KMS-11 (cell line): ENCODE results near the gene USP11.

Experiments used
- H2AFZ ChIP-seq: fragments of 200-600 bp; sonication (generic); 2 replicates; pipeline ENCODE4 v1.6.1; 2016; ENCODE audit warnings: antibody characterized with exemption, mixed run types, low read depth
- H3K27ac ChIP-seq: fragments of 200-600 bp; sonication (generic); 2 replicates; pipeline ENCODE4 v1.6.1; 2016; ENCODE audit warnings: mild to moderate bottlenecking, mixed run types
- H3K27me3 ChIP-seq: fragments of 200-600 bp; sonication (generic); 2 replicates; pipeline ENCODE4 v1.6.1; 2017; ENCODE audit warnings: mild to moderate bottlenecking, low read depth, mixed run types, moderate library complexity; ENCODE audit not compliant: insufficient read depth
- H3K36me3 ChIP-seq: fragments of 200-600 bp; sonication (generic); 2 replicates; pipeline ENCODE4 v1.6.1; 2017; ENCODE audit warnings: mild to moderate bottlenecking, mixed run types; ENCODE audit not compliant: insufficient read depth
- H3K4me1 ChIP-seq: fragments of 200-600 bp; sonication (generic); 2 replicates; pipeline ENCODE4 v1.6.1; 2016; ENCODE audit warnings: mild to moderate bottlenecking, low read depth, mixed run types; ENCODE audit not compliant: poor library complexity, severe bottlenecking
- H3K4me2 ChIP-seq: fragments of 200-600 bp; sonication (generic); 2 replicates; pipeline ENCODE4 v1.7.0; 2016; ENCODE audit warnings: mild to moderate bottlenecking, mixed run types
- H3K4me3 ChIP-seq: fragments of 200-600 bp; sonication (generic); IDR thresholded peaks from 2 replicates; pipeline ENCODE4 v1.6.1; 2017; ENCODE audit warnings: low read depth, low read length, mixed read lengths; ENCODE audit not compliant: insufficient read depth
- H3K79me2 ChIP-seq: fragments of 200-600 bp; sonication (generic); 2 replicates; pipeline ENCODE4 v1.6.1; 2016; ENCODE audit warnings: low read depth, mixed run types; ENCODE audit not compliant: insufficient read depth
- H3K9ac ChIP-seq: fragments of 200-600 bp; sonication (generic); 2 replicates; pipeline ENCODE4 v1.6.1; 2016; ENCODE audit warnings: mild to moderate bottlenecking, mixed run types
- H4K20me1 ChIP-seq: fragments of 200-600 bp; sonication (generic); 2 replicates; pipeline ENCODE4 v1.6.1; 2016; ENCODE audit warnings: mild to moderate bottlenecking, mixed run types; ENCODE audit not compliant: insufficient read depth
- CTCF ChIP-seq: fragments of 200-600 bp; sonication (generic); conservative IDR thresholded peaks from 2 replicates; pipeline ENCODE4 v1.6.1; 2017; ENCODE audit warnings: low read depth, mild to moderate bottlenecking, antibody characterized with exemption, low read length, moderate library complexity, mixed read lengths

USP11 gene

GRCh38 chrX:47191806-47192401 is 40.9 kb upstream of the USP11 start:
- Histone ChIP-seq H3K4me3 (no peak overlapping the region), H3K4me1 (peaks cover 39% of the 10 kb centered on the region), H3K9ac (peak overlapping the region; percentile 85; the same call in 1 of the 2 replicates), H2AFZ (no peak overlapping the region), H3K79me2 (peaks cover 38% of the 10 kb centered on the region), H4K20me1 (no peaks in the 10 kb centered on the region), H3K27me3 (no peaks in the 10 kb centered on the region), H3K4me2 (peak overlapping the region; percentile 80), H3K27ac (peak overlapping the region; percentile 73; the same call in 1 of the 2 replicates), H3K36me3 (no peaks in the 10 kb centered on the region)
- TF ChIP-seq CTCF, result no peak

GRCh38 chrX:47193475-47194193 is 39.2 kb upstream of the USP11 start, which contains the start of gene UBA1:
Gene UBA1 (plus strand): TSS chrX:47193829. CDS start chrX:47198803, 4,974 bp downstream.
- Histone ChIP-seq H3K4me2 (peak within 1 kb of the TSS; percentile 85), H3K36me3 (no peaks in the 10 kb centered on the region), H2AFZ (peak within 1 kb of the TSS; percentile 22; the same call in 1 of the 2 replicates), H3K4me3 (no peak within 1 kb of the TSS), H3K4me1 (peaks cover 43% of the 10 kb centered on the region), H3K79me2 (peaks cover 52% of the 10 kb centered on the region), H4K20me1 (no peaks in the 10 kb centered on the region), H3K27me3 (no peaks in the 10 kb centered on the region), H3K9ac (peak within 1 kb of the TSS; percentile 86), H3K27ac (peak within 1 kb of the TSS; percentile 66)
- TF ChIP-seq CTCF, result peak; percentile 80

- no peak for TF ChIP-seq CTCF
- Histone ChIP-seq H3K9ac (peak overlapping the region; percentile 86), H3K4me2 (peak overlapping the region; percentile 85), H4K20me1 (no peaks in the 10 kb centered on the region), H3K27me3 (no peaks in the 10 kb centered on the region), H3K4me3 (no peak overlapping the region), H3K27ac (peak overlapping the region; percentile 66), H3K79me2 (peaks cover 52% of the 10 kb centered on the region), H3K4me1 (peaks cover 43% of the 10 kb centered on the region), H3K36me3 (no peaks in the 10 kb centered on the region), H2AFZ (no peak overlapping the region)
Observed at GRCh38 chrX:47194194-47194787, 38.5 kb upstream of the USP11 start.

GRCh38 chrX:47196098-47196497 is 36.7 kb upstream of the USP11 start:
- Histone ChIP-seq H3K36me3 (no peaks in the 10 kb centered on the region), H4K20me1 (no peaks in the 10 kb centered on the region), H3K9ac (no peak overlapping the region), H3K4me3 (no peak overlapping the region), H3K4me1 (peaks cover 39% of the 10 kb centered on the region), H3K4me2 (peak overlapping the region; percentile 85), H2AFZ (no peak overlapping the region), H3K79me2 (peaks cover 52% of the 10 kb centered on the region), H3K27ac (no peak overlapping the region), H3K27me3 (no peaks in the 10 kb centered on the region)
- TF ChIP-seq CTCF, result no peak
